Neural progenitor cell (in vitro differentiated cells): ENCODE results near the gene AQP6. TPM values are rescaled to one million over a fixed set of nuclear protein-coding genes. Genes with fewer than 3 reads are reported as not detected.

Experiments
- DNase-seq: peaks from one replicate; pipeline ENCODE4 v3.0.0-alpha.2; 2016; ENCODE audit warnings: low spot score
- H2AFZ ChIP-seq: fragments of 200-600 bp; sonication (generic); replicated peaks from 2 replicates; pipeline ENCODE4 v1.6.1; 2016; ENCODE audit warnings: antibody characterized with exemption
- H3F3A ChIP-seq: fragments of 200-600 bp; sonication (generic); 2 replicates; pipeline ENCODE4 v1.6.1; 2016; ENCODE audit warnings: antibody characterized with exemption, low read depth
- H3K27ac ChIP-seq: fragments of 200-600 bp; sonication (generic); 2 replicates; pipeline ENCODE4 v1.5.1; 2016; ENCODE audit warnings: mild to moderate bottlenecking
- H3K27me3 ChIP-seq: fragments of 200-600 bp; sonication (generic); 2 replicates; pipeline ENCODE4 v1.6.1; 2016; ENCODE audit warnings: mild to moderate bottlenecking, moderate library complexity
- H3K36me3 ChIP-seq: fragments of 200-600 bp; sonication (generic); 2 replicates; pipeline ENCODE4 v1.5.1; 2016
- H3K4me1 ChIP-seq: fragments of 200-600 bp; sonication (generic); 2 replicates; pipeline ENCODE4 v1.6.1; 2016; ENCODE audit warnings: mixed run types
- H3K4me2 ChIP-seq: fragments of 200-600 bp; sonication (generic); 2 replicates; pipeline ENCODE4 v1.6.1; 2016
- H3K4me3 ChIP-seq: fragments of 200-600 bp; sonication (generic); 2 replicates; pipeline ENCODE4 v1.5.1; 2016
- H3K79me2 ChIP-seq: fragments of 200-600 bp; sonication (generic); 2 replicates; pipeline ENCODE4 v1.6.1; 2016; ENCODE audit warnings: low read depth
- H3K9ac ChIP-seq: fragments of 200-600 bp; sonication (generic); 2 replicates; pipeline ENCODE4 v1.6.1; 2016
- H3K9me3 ChIP-seq: fragments of 200-600 bp; sonication (generic); 2 replicates; pipeline ENCODE4 v1.5.1; 2016; ENCODE audit warnings: low read depth
- H4K20me1 ChIP-seq: fragments of 200-600 bp; sonication (generic); 2 replicates; pipeline ENCODE4 v1.6.1; 2016; ENCODE audit warnings: low read depth
- H3K27ac Mint-ChIP-seq: 3 replicates; pipeline ENCODE4 v1.8.0; 2021; ENCODE audit warnings: mixed read lengths
- H3K27me3 Mint-ChIP-seq: 2 replicates; pipeline ENCODE4 v1.8.0; 2022; ENCODE audit warnings: low read depth, mild to moderate bottlenecking, inconsistent platforms, moderate library complexity, mixed read lengths; ENCODE audit not compliant: insufficient read depth
- H3K36me3 Mint-ChIP-seq: 3 replicates; pipeline ENCODE4 v1.8.0; 2021; ENCODE audit warnings: mixed read lengths
- H3K4me1 Mint-ChIP-seq: 3 replicates; pipeline ENCODE4 v1.8.0; 2021; ENCODE audit warnings: mixed read lengths
- H3K4me3 Mint-ChIP-seq: 3 replicates; pipeline ENCODE4 v1.8.0; 2021; ENCODE audit warnings: mild to moderate bottlenecking, moderate library complexity, mixed read lengths
- H3K9me3 Mint-ChIP-seq: 3 replicates; pipeline ENCODE4 v1.8.0; 2020; ENCODE audit warnings: mixed read lengths
- CTCF ChIP-seq: fragments of 200-600 bp; sonication (generic); IDR thresholded peaks from 2 replicates; pipeline ENCODE4 v1.5.1; 2017; ENCODE audit warnings: antibody characterized with exemption, mild to moderate bottlenecking
- EZH2 ChIP-seq: fragments of 200-600 bp; sonication (generic); IDR thresholded peaks from 2 replicates; pipeline ENCODE4 v1.6.1; 2017; ENCODE audit warnings: antibody characterized with exemption, mild to moderate bottlenecking, moderate library complexity
- EZH2phosphoT487 ChIP-seq: fragments of 200-600 bp; sonication (generic); IDR thresholded peaks from 2 replicates; pipeline ENCODE4 v1.6.1; 2017; ENCODE audit warnings: antibody characterized with exemption
- total RNA-seq: library from RNA; depleted of rRNA; stranded (reverse); fragments of >200 nt; gene quantifications from 2 replicates; pipeline ENCODE4 v1.2.3, GENCODE V29; 2015; ENCODE audit warnings: low replicate concordance

Gene AQP6
- total RNA-seq, 1 donor from 2014 or later = not detected

GRCh38 chr12:49951411-49952240, 21.1 kb upstream of the AQP6 start:
- no peak overlapping the region for H2AFZ ChIP-seq
- no peak overlapping the region for H3K9ac ChIP-seq

DNA sequence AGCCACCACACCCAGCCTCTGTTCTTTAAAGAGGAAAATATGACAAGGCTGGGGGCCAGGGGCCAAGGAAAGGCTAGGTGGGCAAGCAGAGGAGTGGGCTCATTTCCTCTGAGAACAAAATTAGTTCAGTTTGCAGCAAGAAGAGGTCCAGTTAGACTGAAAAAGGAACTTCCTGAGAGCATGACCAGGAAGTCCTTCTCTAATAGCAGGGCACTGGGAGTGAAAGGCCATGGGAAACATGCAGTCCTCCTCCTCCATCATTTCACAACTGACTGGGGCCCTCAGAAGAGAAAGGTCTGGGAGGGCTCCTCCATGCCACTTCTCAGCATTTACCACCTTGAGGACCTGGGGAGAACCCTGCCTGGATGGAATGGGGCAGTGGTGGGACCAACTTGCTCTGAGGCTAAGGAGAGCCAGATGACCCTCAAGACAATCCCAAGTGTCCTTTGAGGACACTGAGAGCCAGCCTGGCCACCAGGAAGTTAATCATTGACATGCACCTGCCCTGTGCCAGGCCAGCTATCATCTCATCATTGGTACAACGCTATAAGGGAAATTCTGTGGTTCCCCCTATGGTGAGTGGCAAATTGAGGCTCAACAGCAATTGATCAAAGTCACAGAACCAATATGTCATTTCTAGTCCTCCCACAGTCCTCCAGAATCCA, 20.2 kb upstream of the AQP6 start:
- Histone ChIP-seq H3K79me2 (no peaks in the 10 kb centered on the region), H3K27me3 (peaks cover 29% of the 10 kb centered on the region)

More at GRCh38 chr12:49951411-49952240, 21.1 kb upstream of the AQP6 start:
- Mint-ChIP-seq H3K27ac (peak overlapping the region; percentile 79), H3K27me3 (peaks cover 14% of the 10 kb centered on the region), H3K36me3 (no peaks in the 10 kb centered on the region), H3K4me1 (peaks cover 9% of the 10 kb centered on the region), H3K4me3 (no peak overlapping the region), H3K9me3 (no peaks in the 10 kb centered on the region)
- no peak overlapping the region for H3K4me3 ChIP-seq
- H4K20me1 ChIP-seq = no peaks in the 10 kb centered on the region
- no peaks in the 10 kb centered on the region for H3K79me2 ChIP-seq
- no peak overlapping the region for H3K27ac ChIP-seq
- H3K36me3 ChIP-seq = no peaks in the 10 kb centered on the region
- H3K4me2 ChIP-seq = no peak overlapping the region
- peaks cover 21% of the 10 kb centered on the region for H3K27me3 ChIP-seq
- no peak for TF ChIP-seq EZH2phosphoT487
- TF ChIP-seq EZH2 = no peak
- TF ChIP-seq CTCF = no peak
- no peak for DNase-seq
- no peaks in the 10 kb centered on the region for H3F3A ChIP-seq
- H3K9me3 ChIP-seq = no peaks in the 10 kb centered on the region
- peaks cover 8% of the 10 kb centered on the region for H3K4me1 ChIP-seq

DNA sequence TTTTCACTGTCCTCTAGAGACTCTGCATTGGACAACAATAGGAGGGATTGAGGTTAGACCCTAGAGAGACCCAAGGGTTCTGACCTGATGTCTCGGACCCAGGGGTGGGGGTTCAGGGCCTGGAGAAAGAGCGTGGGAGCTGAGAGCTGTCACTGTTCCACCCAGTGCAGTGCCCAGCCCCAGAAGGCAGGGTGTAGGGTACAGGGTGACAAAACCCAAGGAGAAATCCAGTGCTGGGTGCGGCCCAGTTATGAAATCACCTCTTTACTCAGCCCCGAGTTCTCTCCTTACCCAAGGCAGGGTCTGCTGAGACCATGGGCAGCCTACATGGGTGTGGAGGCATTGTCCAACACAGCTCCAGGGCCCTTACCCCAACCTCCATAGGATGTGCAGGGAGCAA, 19.6 kb upstream of the AQP6 start:
- no peak overlapping the region for H3K4me3 Mint-ChIP-seq
- no peaks in the 10 kb centered on the region for H4K20me1 ChIP-seq
- no peaks in the 10 kb centered on the region for H3K9me3 Mint-ChIP-seq
- no peak overlapping the region for H3K4me2 ChIP-seq
- no peak for DNase-seq
- no peak overlapping the region for H3K27ac Mint-ChIP-seq
- H2AFZ ChIP-seq = no peak overlapping the region
- no peak overlapping the region for H3K27ac ChIP-seq
- no peaks in the 10 kb centered on the region for H3K36me3 Mint-ChIP-seq
- H3K27me3 Mint-ChIP-seq = peaks cover 13% of the 10 kb centered on the region
- no peaks in the 10 kb centered on the region for H3F3A ChIP-seq
- H3K9me3 ChIP-seq = no peaks in the 10 kb centered on the region
- H3K9ac ChIP-seq = no peak overlapping the region
- H3K4me1 Mint-ChIP-seq = peaks cover 10% of the 10 kb centered on the region
- H3K36me3 ChIP-seq = no peaks in the 10 kb centered on the region
- no peaks in the 10 kb centered on the region for H3K79me2 ChIP-seq
- no peak overlapping the region for H3K4me3 ChIP-seq
- peaks cover 8% of the 10 kb centered on the region for H3K4me1 ChIP-seq
- TF ChIP-seq EZH2 (no peak), CTCF (no peak), EZH2phosphoT487 (no peak)
- peaks cover 35% of the 10 kb centered on the region for H3K27me3 ChIP-seq

More for the DNA sequence above, 20.2 kb upstream of the AQP6 start:
- Mint-ChIP-seq H3K27me3 (peaks cover 11% of the 10 kb centered on the region), H3K4me1 (peaks cover 10% of the 10 kb centered on the region), H3K9me3 (no peaks in the 10 kb centered on the region), H3K36me3 (no peaks in the 10 kb centered on the region), H3K27ac (no peak overlapping the region), H3K4me3 (no peak overlapping the region)
- no peaks in the 10 kb centered on the region for H4K20me1 ChIP-seq
- no peaks in the 10 kb centered on the region for H3K9me3 ChIP-seq
- H3K9ac ChIP-seq = no peak overlapping the region
- H3K27ac ChIP-seq = no peak overlapping the region
- no peaks in the 10 kb centered on the region for H3F3A ChIP-seq
- no peak for DNase-seq
- no peak overlapping the region for H3K4me2 ChIP-seq
- H2AFZ ChIP-seq = no peak overlapping the region
- TF ChIP-seq EZH2phosphoT487 = no peak
- TF ChIP-seq CTCF = no peak
- TF ChIP-seq EZH2 = no peak
- H3K4me3 ChIP-seq = no peak overlapping the region
- H3K36me3 ChIP-seq = no peaks in the 10 kb centered on the region
- peaks cover 8% of the 10 kb centered on the region for H3K4me1 ChIP-seq
